ENCODE results near the gene FBXO36.
"Not testable (repeated sequence)": the region's sequence is repeated elsewhere in the genome, so short reads cannot be mapped to it uniquely, and the experiment has no call there.

Gene FBXO36

DNA sequence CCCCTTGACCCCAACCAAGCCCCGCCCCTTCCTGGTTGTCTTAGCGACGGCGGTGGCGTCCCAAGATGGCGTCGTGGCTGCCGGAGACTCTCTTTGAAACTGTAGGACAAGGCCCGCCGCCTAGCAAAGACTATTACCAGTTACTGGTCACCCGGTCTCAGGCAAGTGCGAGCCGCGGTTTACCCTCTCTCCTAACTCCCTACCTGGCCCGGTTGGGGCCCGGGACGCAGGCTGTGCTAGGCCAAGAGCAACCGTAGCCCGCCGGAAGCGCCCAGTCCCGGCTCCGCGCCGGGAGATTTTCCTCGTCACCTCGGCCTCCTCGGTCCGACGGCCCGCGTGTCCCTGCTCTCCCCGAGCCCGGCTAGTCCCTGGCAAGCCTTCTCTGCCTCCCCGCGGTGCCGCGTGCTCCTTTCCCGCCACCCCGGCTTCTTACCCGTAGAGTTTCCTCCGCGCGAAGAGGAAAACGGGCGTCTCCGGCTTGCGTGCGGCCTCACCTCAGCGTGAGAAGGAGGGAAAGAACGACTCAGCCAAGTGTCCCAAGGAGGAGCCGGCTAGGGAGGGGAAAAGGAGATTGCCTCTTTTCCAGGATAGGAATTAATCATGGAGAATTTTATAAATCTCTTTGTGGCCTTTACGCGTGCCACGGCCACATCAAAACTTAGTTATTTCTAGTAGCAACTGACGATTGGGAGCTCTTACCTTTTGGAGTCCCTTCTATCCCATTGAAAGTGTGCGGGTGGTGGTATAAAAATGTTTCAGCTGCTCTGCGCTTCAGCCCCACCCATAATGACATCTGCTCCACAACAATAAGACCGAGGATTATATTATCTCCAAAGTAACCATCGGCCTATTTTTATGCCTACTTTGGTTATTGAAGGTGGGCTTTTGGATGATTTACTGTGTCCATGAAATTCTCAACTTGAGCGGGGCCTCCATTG, at the start of gene FBXO36:
Gene FBXO36, plus strand, starts transcription at position 55 of the 938 bp plus-strand sequence. Its CDS starts 11 bp downstream, at position 66.
- DNase-seq: no peak

GRCh38 chr2:229873123-229873581, 49.2 kb upstream of the FBXO36 start:
- no peak for DNase-seq

- no peak for DNase-seq
These were observed 47.7 kb upstream of the FBXO36 start for GRCh38 chr2:229874647-229875046.

- no peak for DNase-seq
These were observed 46.8 kb upstream of the FBXO36 start for GRCh38 chr2:229875549-229875948.

DNA sequence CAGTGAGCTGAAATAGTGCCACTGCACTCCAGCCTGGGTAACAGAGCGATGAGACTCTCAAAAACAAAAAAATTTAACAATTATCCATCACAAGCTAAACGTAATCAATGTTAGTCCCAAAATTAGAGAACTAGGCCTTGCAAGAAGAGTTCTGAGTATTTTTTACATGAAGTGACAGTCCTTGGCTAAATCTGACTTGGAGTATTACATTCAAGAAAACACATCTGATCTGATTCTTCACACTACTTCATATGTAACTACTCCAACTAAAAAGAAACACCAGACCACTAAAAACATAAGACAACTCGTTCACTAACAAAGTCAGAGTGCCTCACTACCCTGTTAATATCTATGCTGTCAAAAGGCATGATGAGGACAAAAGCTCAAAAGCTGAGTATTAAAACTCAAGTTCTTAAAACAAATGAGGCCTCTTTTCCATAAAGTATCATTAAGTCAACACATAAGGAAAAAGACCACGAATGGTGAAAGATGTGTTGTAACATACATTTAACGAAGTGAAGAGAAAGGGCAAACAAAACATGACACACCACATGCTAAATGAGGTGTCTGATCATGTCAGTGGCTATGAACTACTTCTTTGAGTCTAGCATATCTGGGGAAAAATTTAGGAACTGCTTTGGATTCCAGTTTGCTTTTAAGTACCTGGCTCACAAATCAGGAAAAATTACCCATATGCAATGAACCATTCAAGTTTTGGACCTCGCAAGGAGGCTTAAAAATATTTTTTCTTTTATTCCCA, 42.9 kb upstream of the FBXO36 start:
- DNase-seq: no peak

DNA sequence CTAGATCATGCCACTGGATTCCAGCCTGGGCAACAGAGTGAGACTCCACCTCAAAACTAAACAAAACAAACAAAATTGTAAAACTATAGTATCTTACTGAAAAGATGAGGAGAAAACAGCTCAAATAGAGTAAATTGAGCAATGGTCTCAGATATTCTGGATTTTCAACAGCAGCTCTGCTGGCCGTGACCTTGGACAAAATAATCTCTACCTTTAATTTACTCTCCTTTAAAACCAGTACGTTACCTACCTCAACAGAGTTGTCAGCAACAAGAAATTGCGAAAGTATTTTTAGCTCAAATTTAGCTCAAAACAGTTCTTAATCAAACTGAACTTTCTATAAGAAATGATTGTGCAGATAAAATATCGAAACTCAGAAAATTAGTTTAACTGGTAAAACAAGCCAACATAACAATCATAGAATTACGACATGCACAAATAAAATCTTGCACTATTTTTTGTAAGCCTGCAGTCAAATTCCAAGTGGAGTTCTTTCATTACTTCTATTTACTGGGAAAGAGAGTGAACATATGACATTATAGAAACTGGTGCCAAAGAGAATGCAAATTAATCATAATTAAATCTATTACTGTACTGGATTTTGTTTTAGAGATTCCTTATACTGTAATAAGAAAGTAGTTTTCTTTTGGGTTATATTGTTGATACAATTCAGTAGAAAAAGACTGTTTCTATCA, 41.3 kb upstream of the FBXO36 start:
- DNase-seq: no peak

- DNase-seq: no peak
These were observed 39.7 kb upstream of the FBXO36 start for GRCh38 chr2:229882583-229882982.

- DNase-seq: no peak
These were observed 37.3 kb upstream of the FBXO36 start for GRCh38 chr2:229884775-229885699.

GRCh38 chr2:229887441-229887840, 34.9 kb upstream of the FBXO36 start:
- no peak for DNase-seq

DNA sequence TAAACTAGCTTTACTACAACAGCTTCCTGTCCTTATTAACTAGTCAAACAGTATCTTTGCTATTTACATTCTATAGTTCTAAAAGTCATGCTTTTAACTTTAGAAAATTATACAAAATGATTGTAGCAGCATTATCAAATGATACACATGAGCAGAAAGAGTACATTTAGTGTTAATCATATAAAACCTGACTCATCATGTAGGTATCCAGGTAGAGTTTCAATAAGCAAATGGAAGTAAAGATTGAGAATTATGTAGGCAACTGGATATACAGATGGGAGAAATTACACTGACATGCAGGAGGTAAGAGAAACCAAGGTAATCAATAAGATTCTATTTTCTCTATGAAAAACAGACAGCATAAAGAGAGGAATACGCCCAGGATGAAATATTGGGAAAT, 34.3 kb upstream of the FBXO36 start:
- DNase-seq: no peak

DNA sequence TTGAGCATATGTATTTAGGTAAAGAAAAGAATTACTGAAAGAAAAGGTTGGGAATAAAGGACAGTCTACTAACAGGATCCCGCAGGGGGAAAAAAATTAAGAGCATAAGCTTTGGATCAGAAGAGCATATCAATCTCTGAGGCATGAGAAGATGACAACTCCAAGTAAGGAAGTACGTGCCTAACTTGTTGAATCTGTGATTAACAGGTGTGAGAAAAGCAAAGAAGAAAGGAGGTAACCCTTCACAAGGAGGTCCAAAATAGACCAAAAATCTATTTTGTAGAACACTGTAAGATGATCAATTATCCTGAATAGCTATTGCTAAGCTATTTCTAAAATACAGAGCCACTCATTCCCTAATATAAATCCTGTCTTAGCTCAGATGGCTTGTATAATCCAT, 33.3 kb upstream of the FBXO36 start:
- no peak for DNase-seq

DNA sequence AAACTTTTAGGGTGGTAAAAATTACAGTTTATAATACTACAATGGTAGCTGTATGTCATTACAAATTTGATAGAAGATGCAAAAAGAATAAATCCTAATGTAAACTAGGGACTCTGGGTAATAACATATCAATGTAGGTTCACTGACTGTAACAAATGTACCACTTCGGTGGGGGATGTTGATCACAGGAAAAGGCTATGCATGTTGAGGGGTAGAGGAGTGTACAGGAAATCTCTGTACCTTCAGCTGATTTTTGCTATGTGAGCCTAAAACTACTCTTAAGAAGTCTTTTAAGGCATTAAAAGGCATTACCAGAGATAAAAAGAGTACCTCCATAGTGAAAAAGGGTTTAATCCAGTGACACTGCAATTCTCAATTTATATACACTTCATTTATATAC, 25.4 kb upstream of the FBXO36 start:
- no peak for DNase-seq

DNA sequence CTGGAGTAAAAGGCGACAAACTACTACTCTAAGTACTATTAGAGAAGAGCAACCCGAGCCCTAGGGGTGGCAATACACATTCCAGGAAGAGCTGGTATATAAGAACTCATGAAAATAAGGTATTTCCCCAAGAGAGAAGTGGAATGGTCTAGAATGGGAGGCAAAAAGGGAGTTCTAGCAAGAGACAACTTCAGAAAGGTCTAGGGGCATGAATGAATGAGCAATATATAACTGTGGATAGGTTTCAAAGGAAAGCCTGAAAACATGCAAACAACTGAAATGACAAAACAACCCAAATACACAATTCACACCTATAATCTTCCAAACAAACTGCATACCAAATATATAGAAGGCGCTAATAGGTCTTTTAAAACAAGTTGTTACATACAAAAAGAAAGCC, 22.7 kb upstream of the FBXO36 start:
- DNase-seq: no peak

- DNase-seq: no peak
These were observed 22.3 kb upstream of the FBXO36 start for GRCh38 chr2:229900012-229900411.

DNA sequence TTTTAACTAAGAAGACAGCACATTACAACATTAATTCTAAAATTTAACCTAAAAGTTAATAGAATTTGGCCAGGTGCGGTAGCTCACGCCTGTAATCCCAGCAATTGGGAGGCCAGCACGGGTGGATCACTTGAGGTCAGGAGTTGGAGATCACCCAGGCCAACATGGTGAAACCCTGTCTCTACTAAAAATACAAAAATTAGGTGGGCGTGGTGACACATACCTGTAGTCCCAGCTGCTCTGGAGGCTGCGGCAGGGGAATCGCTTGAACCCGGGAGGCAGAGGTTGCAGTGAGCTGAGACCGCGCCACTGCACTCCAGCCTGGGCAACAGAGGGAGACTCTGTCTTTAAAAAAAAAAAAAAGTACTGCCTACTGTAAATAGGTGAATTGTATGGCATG, 21.8 kb upstream of the FBXO36 start:
- not testable (repeated sequence) for DNase-seq

DNA sequence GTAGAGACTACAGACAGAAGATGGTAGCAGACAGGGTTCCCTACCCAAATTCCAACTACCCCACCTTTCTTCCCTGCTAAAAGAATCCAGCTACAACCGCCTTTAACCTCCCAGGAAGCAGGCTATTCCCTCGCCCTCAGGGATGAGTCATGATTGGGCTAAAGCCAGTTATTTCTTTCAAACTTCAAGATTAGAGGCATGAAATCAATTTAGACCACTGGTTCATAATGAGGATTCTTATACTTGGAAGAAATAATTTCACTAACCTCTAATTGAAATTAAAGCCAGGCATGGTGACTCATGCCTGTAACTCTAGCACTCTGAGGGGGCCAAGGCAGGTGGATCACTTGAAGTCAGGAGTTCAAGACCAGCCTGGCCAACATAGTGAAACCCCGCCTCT, 20.5 kb upstream of the FBXO36 start:
- no peak for DNase-seq

- DNase-seq: no peak
These were observed 19.3 kb upstream of the FBXO36 start for GRCh38 chr2:229903037-229903436.

DNA sequence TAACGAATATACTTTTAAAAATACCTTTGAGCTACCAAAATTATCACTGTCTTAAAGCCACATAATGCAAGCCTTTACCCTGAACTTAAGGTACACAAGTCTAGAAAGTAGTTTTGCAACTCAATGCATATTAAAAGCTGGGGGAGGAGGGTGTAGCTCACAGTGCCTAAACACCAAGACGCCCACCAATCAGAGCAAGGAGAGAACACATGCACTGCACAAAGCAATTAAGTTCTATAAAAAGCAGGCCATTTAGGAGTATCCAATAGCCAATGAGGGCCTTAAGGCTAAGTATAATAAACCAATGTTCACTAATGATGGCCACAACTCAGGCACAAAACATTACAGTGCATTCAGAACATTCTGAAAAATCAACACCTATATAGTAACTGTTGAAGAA, 16.7 kb upstream of the FBXO36 start:
- DNase-seq: no peak

DNA sequence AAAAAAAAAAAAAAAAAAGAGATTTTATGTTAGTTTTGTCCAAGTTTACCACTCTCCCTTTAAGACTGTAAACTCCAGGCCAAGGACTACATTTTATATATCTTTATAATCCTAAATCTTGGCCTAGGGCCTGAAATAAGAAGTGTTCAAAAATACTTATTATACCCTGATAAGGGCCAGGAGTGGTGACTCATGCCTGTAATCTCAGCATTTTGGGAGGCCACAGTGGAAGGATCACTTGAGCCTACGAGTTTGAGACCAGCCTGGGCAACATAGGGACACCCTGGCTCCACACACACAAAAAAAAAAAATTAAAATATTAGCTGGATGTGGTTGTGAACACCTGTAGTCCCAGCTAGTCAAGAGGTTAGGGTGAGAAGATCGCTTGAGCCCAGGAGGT, 13.2 kb upstream of the FBXO36 start:
- no peak for DNase-seq

DNA sequence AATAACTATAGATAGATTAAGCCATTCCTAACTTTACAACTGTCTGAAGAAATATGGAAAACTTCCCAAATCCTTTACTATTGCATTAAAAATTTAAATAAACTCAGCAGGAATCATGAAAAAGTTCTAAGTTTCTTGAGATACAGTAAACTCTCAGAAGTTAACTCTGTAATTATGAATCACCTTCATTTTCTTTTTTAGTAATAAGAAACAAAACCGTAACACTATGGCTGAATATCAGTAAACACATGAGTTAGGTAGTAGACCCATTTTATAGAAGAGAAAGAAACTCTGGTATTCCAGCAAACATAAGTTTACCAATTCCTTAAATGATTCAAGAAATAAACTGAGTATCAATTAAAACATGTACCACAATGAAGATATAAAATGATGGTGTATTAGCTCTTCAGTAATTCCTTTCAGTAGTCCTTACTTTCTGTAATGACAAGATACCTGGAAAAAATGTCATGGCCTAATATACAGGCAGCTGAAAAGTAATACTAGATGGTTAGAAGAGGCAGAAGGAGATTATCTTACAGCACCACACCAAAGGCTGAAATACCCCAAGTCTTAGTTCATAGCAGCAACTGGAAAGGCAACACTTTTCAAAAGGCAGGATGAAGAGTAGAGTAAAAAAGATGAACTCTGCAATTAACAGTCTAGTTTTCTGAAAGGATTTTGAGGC, 12.0 kb upstream of the FBXO36 start:
- no peak for DNase-seq

DNA sequence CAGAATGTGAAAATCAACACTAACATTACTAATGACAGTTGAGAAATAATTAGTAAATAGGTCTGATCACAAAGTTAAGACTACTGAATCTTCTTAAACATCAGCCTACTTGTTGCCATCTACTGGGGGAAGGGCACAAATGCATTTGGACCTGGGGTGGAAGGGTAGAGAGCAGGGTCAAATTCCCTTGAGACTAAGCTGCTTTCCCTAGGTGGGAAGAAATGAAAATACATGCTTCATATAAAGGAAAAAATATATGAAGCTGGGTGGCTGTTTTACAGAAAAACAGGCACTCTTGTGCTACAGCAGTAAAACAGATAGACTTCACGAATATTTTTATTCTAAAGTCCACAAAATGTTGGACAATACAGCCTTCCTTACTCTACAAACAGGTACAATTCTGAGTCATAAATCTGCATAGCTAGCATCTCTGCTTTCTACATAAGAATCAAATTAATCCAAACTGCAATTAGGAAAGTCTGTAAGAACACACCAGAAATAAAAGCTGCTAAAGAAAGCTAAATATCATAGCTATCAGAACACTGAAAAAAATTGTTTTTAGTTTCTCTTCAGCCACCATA, 11.4 kb upstream of the FBXO36 start:
- no peak for DNase-seq

Measured in T1000 (cell line).